ENCODE results near the gene OR52B2. TPM values are rescaled to one million over a fixed set of nuclear protein-coding genes. Genes with fewer than 3 reads are reported as not detected.
"Not testable (repeated sequence)": the region's sequence is repeated elsewhere in the genome, so short reads cannot be mapped to it uniquely, and the experiment has no call there.

The OR52B2 gene
- total RNA-seq, 1 experiment from 2014 or later: not detected

GRCh38 chr11:6152126-6152525, 18.0 kb downstream of the OR52B2 start:
- no peak for DNase-seq (ENCODE audit: low read depth)

- DNase-seq (ENCODE audit: low read depth): no peak
Observed at GRCh38 chr11:6151117-6151516, 19.0 kb downstream of the OR52B2 start.

GRCh38 chr11:6143737-6144136, 26.4 kb downstream of the OR52B2 start:
- DNase-seq (ENCODE audit: low read depth): not testable (repeated sequence)

- no peak for DNase-seq (ENCODE audit: low read depth)
Observed at GRCh38 chr11:6142936-6143335, 27.2 kb downstream of the OR52B2 start.

- not testable (repeated sequence) for DNase-seq (ENCODE audit: low read depth)
Observed at GRCh38 chr11:6135936-6136335, 34.2 kb downstream of the OR52B2 start.

- no peak for DNase-seq (ENCODE audit: low read depth)
Observed at GRCh38 chr11:6132431-6132830, 37.7 kb downstream of the OR52B2 start.

GRCh38 chr11:6129635-6130034, 40.5 kb downstream of the OR52B2 start:
- no peak for DNase-seq (ENCODE audit: low read depth)

GRCh38 chr11:6129011-6129410, 41.1 kb downstream of the OR52B2 start:
- DNase-seq (ENCODE audit: low read depth): no peak

GRCh38 chr11:6127881-6128280, 42.2 kb downstream of the OR52B2 start:
- peak; percentile 1 for DNase-seq (ENCODE audit: low read depth)

- DNase-seq (ENCODE audit: low read depth): no peak
Observed at GRCh38 chr11:6124245-6124644, 45.9 kb downstream of the OR52B2 start.

Other genes with a start within 250 kb of the OR52B2 start
- not detected in 2 replicates for gene OR56A3, start 228.1 kb downstream of the OR52B2 start, total RNA-seq (2014; rRNA removed)
- not detected in 2 replicates for gene OR56A5, start 201.8 kb downstream of the OR52B2 start, total RNA-seq (2014; rRNA removed)
- not detected in 2 replicates for gene OR52L1, start 183.3 kb downstream of the OR52B2 start, total RNA-seq (2014; rRNA removed)
- not detected in 2 replicates for gene OR56A4, start 163.4 kb downstream of the OR52B2 start, total RNA-seq (2014; rRNA removed)
- not detected in 2 replicates for gene OR56A1, start 139.6 kb downstream of the OR52B2 start, total RNA-seq (2014; rRNA removed)
- gene OR56B4, start 62.6 kb downstream of the OR52B2 start, total RNA-seq (2014; rRNA removed): not detected in 2 replicates
- not detected in 2 replicates for gene OR52W1, start 28.9 kb upstream of the OR52B2 start, total RNA-seq (2014; rRNA removed)
- gene C11orf42, start 35.2 kb upstream of the OR52B2 start, total RNA-seq (2014; rRNA removed): not detected in 2 replicates
- 15.7 and 18.1 TPM in 2 replicates for gene FHIP1B, start 64.3 kb upstream of the OR52B2 start, total RNA-seq (2014; rRNA removed)
- not detected in 2 replicates for gene CNGA4, start 68.8 kb upstream of the OR52B2 start, total RNA-seq (2014; rRNA removed)
- not detected in 2 replicates for gene CCKBR, start 89.5 kb upstream of the OR52B2 start, total RNA-seq (2014; rRNA removed)
- gene CAVIN3, start 150.2 kb upstream of the OR52B2 start, total RNA-seq (2014; rRNA removed): 376 and 433 TPM in 2 replicates
- gene SMPD1, start 220.1 kb upstream of the OR52B2 start, total RNA-seq (2014; rRNA removed): 71.8 and 75.2 TPM in 2 replicates
- gene APBB1, start 248.8 kb upstream of the OR52B2 start, total RNA-seq (2014; rRNA removed): 18.3 and 19.0 TPM in 2 replicates